ENCODE results near the gene VSTM2L. TPM values are rescaled to one million over a fixed set of nuclear protein-coding genes. Genes with fewer than 3 reads are reported as not detected.

VSTM2L gene
- total RNA-seq, 1 donor from 2014 or later, result 14.1 TPM

GRCh38 chr20:37980383-37980782 is 77.5 kb downstream of the VSTM2L start:
- no peaks in the 10 kb centered on the region for H3K9me3 ChIP-seq
- ATAC-seq (no peak), DNase-seq (no peak)
- H3K36me3 ChIP-seq, result peaks cover 29% of the 10 kb centered on the region
- TF ChIP-seq, protein P1, sequence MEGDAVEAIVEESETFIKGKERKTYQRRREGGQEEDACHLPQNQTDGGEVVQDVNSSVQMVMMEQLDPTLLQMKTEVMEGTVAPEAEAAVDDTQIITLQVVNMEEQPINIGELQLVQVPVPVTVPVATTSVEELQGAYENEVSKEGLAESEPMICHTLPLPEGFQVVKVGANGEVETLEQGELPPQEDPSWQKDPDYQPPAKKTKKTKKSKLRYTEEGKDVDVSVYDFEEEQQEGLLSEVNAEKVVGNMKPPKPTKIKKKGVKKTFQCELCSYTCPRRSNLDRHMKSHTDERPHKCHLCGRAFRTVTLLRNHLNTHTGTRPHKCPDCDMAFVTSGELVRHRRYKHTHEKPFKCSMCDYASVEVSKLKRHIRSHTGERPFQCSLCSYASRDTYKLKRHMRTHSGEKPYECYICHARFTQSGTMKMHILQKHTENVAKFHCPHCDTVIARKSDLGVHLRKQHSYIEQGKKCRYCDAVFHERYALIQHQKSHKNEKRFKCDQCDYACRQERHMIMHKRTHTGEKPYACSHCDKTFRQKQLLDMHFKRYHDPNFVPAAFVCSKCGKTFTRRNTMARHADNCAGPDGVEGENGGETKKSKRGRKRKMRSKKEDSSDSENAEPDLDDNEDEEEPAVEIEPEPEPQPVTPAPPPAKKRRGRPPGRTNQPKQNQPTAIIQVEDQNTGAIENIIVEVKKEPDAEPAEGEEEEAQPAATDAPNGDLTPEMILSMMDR (IDR thresholded peaks at IDR 0.05), result no peak
- no peak overlapping the region for H3K4me3 ChIP-seq
- H3K4me1 ChIP-seq, result no peaks in the 10 kb centered on the region
- H3K27ac ChIP-seq, result no peak overlapping the region
- intact Hi-C loops (cut with DNase I), result no loop called here
- no peaks in the 10 kb centered on the region for H3K27me3 ChIP-seq (ENCODE audit: low read depth)

DNA sequence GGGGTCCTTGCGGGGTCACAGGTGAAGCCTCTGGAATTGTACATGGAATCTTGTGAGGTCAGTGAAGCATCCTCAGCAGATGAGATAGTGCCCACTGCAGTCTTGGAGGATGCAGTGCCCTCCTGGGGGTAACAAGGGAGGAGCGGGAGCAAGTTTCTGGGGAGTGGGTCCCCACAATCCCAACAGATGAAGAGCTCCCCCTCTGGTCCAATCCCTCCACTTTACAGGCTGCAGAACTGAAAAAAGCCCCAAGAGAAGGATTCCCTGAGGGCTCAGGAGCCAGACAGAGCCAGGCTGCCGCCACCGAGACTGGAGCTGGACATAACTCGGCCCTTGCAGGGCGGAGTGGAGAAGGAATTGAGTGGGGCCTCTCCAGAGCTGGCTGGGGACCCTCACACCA is 77.9 kb downstream of the VSTM2L start:
- DNase-seq, result no peak
- H3K36me3 ChIP-seq, result peaks cover 29% of the 10 kb centered on the region
- peaks cover 3% of the 10 kb centered on the region for H3K4me1 ChIP-seq
- H3K4me3 ChIP-seq, result no peak overlapping the region
- no peak for ATAC-seq
- no peak overlapping the region for H3K27ac ChIP-seq
- no peaks in the 10 kb centered on the region for H3K27me3 ChIP-seq (ENCODE audit: low read depth)
- H3K9me3 ChIP-seq, result no peaks in the 10 kb centered on the region
- intact Hi-C loops (cut with DNase I), result no loop called here
- TF ChIP-seq, protein P1 (IDR thresholded peaks at IDR 0.05), result no peak

DNA sequence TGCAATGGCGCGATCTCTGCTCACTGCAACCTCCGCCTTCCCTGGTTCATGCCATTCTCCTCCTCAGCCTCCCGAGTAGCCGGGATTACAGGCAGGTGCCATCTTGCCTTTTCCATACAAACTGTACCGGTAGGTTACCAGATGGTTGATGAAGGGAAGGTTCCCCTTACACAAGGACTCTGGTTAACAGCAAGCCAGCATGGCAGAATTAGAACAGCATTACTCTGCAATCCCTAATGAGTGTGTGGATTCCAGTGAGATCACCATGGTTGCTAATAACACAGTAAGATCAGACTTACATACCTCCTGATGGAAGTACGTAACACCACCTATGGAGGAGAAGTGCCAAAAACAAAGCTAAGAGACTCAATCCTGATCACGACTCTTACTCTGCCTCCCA is 78.6 kb downstream of the VSTM2L start:
- no peak overlapping the region for H3K27ac ChIP-seq
- TF ChIP-seq, protein P1 (IDR thresholded peaks at IDR 0.05), result no peak
- no peak overlapping the region for H3K4me3 ChIP-seq
- no peak for ATAC-seq
- H3K9me3 ChIP-seq, result no peaks in the 10 kb centered on the region
- DNase-seq, result no peak
- no peaks in the 10 kb centered on the region for H3K27me3 ChIP-seq (ENCODE audit: low read depth)
- peaks cover 29% of the 10 kb centered on the region for H3K36me3 ChIP-seq
- H3K4me1 ChIP-seq, result peaks cover 10% of the 10 kb centered on the region
- intact Hi-C loops (cut with DNase I), result no loop called here

DNA sequence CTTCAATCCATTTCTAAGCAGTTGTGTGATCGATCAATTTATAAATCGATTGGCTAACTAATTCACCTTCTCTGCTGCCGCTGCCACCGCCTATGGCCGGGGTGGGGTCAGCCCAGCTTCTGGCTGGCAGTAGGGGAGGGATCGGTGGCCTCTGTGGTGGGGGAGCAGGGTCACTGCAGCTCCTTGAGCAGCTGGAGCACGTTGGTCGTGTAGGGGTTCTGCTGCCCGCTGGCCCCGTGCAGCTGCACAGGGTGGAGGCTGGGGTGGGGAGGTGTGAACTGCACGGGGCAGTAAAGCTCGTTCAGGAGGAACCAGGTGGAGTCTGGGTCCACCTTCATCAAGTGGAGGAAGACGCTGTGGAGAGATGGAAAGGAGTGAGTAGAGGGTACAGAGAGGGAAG is 80.4 kb downstream of the VSTM2L start:
- TF ChIP-seq, protein P1 (IDR thresholded peaks at IDR 0.05), result no peak
- Histone ChIP-seq H3K27ac (no peak overlapping the region), H3K27me3 (ENCODE audit: low read depth) (no peaks in the 10 kb centered on the region), H3K4me1 (peaks cover 26% of the 10 kb centered on the region), H3K9me3 (no peaks in the 10 kb centered on the region), H3K36me3 (peaks cover 34% of the 10 kb centered on the region), H3K4me3 (no peak overlapping the region)
- DNase-seq (no peak), ATAC-seq (no peak)
- intact Hi-C loops (cut with DNase I), result no loop called here

DNA sequence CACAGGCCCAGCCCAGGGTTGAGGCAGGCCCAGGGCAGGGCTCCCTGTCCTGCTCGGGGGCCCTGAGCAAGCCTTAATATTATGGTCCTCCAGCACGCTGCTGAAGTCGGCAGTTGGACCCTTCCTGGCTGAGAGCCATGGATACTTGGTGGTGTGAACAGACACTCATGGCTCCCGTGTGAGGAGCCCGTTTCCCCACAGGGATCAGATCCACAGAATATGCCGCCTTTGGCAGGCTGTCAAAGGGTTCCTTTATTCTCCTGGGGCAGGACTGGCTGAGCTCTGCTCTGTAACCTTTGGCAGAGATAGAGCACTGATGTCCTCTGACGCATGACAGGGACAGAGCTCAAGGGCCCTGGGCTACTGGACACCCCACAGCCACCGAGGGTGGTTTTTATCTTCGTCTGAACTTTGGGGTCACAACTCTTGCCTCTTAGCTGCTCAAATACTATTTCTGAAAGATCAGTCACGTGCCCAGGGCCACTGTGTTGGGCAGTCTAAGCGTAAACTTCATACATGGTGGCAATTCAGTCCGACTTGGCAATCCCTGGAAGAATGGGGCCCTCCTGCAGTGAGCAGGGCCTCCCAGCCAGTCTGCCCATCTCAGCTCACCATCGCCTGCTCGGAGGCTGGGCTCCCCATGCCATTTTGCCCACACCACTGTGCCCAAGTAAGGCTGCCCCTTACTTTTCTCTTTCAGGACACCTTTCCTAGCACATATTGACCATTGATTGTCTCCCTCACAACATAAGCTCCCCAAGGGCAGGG is 81.3 kb downstream of the VSTM2L start:
- no peak for DNase-seq

More for the DNA sequence above, 81.3 kb downstream of the VSTM2L start:
- Histone ChIP-seq H3K27me3 (ENCODE audit: low read depth) (no peaks in the 10 kb centered on the region), H3K36me3 (peaks cover 37% of the 10 kb centered on the region), H3K27ac (no peak overlapping the region), H3K4me1 (peaks cover 35% of the 10 kb centered on the region), H3K4me3 (no peak overlapping the region), H3K9me3 (no peaks in the 10 kb centered on the region)
- TF ChIP-seq, protein P1 (IDR thresholded peaks at IDR 0.05), result no peak
- intact Hi-C loops (cut with DNase I), result no loop called here
- no peak for ATAC-seq

Measured in lower lobe of right lung (tissue), 2 donors.